ENCODE data around the gene ERC2.

DNA sequence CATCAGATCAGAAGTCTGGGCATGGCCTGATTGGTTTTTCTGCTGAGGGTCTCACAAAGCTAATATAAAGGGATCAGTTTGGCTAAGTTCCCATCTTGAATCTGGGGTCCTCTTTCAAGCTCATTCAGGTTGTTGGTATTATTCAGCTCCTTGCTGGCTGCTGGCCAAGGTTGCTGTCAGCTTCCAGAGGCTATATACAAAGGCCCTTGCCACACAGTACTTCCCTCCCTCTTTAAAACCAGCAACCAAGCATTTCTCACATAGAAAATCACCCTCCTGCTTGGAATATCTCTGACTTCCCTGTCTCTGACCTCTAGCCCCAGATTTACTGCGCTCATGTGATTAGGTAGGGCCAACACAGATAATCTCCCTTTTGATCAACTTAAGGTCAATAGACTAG, 442.9 kb downstream of the ERC2 start:
- TF ChIP-seq, protein P1, sequence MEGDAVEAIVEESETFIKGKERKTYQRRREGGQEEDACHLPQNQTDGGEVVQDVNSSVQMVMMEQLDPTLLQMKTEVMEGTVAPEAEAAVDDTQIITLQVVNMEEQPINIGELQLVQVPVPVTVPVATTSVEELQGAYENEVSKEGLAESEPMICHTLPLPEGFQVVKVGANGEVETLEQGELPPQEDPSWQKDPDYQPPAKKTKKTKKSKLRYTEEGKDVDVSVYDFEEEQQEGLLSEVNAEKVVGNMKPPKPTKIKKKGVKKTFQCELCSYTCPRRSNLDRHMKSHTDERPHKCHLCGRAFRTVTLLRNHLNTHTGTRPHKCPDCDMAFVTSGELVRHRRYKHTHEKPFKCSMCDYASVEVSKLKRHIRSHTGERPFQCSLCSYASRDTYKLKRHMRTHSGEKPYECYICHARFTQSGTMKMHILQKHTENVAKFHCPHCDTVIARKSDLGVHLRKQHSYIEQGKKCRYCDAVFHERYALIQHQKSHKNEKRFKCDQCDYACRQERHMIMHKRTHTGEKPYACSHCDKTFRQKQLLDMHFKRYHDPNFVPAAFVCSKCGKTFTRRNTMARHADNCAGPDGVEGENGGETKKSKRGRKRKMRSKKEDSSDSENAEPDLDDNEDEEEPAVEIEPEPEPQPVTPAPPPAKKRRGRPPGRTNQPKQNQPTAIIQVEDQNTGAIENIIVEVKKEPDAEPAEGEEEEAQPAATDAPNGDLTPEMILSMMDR (IDR thresholded peaks at IDR 0.05; ENCODE audit: low read length): no peak
- TF ChIP-seq EZH2 (IDR thresholded peaks at IDR 0.05; ENCODE audit: borderline replicate concordance, low read length): no peak
